HL-60/S4 (cell line): ENCODE measurements around the gene DTD2.

Source experiments
- in situ Hi-C: fragments of 300-500 bp; cut with MboI; formaldehyde crosslinking; loops from 2 replicates; pipeline ENCODE4 v1.14.3; 2022; ENCODE audit warnings: low sequenced_read_pairs

DTD2 gene

GRCh38 chr14:31408421-31408820 is 48.9 kb downstream of the DTD2 start:
- in situ Hi-C loops, result no loop called here

GRCh38 chr14:31405599-31406232 is 51.6 kb downstream of the DTD2 start:
- in situ Hi-C loops, result no loop called here

- in situ Hi-C loops, result no loop called here
These were observed 52.2 kb downstream of the DTD2 start for GRCh38 chr14:31405106-31405505.

- in situ Hi-C loops, result no loop called here
These were observed 53.6 kb downstream of the DTD2 start for GRCh38 chr14:31403707-31404106.

- in situ Hi-C loops, result no loop called here
These were observed 54.4 kb downstream of the DTD2 start for GRCh38 chr14:31402764-31403439.

GRCh38 chr14:31401369-31401932 is 55.9 kb downstream of the DTD2 start:
- in situ Hi-C loops, result no loop called here

- in situ Hi-C loops, result no loop called here
These were observed 57.2 kb downstream of the DTD2 start for GRCh38 chr14:31400031-31400638.
